Mononuclear cell (primary cell): ENCODE measurements around the gene ABCD3. TPM values are rescaled to one million over a fixed set of nuclear protein-coding genes. Genes with fewer than 3 reads are reported as not detected.

ENCODE experiments used
- H3K27me3 ChIP-seq: 2 replicates; pipeline ENCODE4 v1.6.0; 2011; ENCODE audit warnings: low read length, control low read depth; ENCODE audit not compliant: insufficient read depth
- H3K4me1 ChIP-seq: 2 replicates; pipeline ENCODE4 v1.5.1; 2011; ENCODE audit warnings: mild to moderate bottlenecking, low read length, control low read depth; ENCODE audit not compliant: insufficient read depth
- H3K4me3 ChIP-seq: 2 replicates; pipeline ENCODE4 v1.5.1; 2011; ENCODE audit warnings: mild to moderate bottlenecking, low read length, moderate library complexity
- H3K9me3 ChIP-seq: 2 replicates; pipeline ENCODE4 v1.5.1; 2011; ENCODE audit warnings: low read depth, mild to moderate bottlenecking, control low read depth, low read length
- total RNA-seq: library from RNA; depleted of rRNA; stranded (reverse); fragments of >200 nt; gene quantifications from one replicate; pipeline ENCODE4 v1.2.3, GENCODE V29; 2012

Gene ABCD3
- total RNA-seq, 1 donor, result 10.6 TPM

GRCh38 chr1:94538243-94538827 lies 120.1 kb downstream of the ABCD3 start:
- H3K27me3 ChIP-seq, result peaks cover 20% of the 10 kb centered on the region
- no peaks in the 10 kb centered on the region for H3K9me3 ChIP-seq
- no peak overlapping the region for H3K4me3 ChIP-seq
- peaks cover 24% of the 10 kb centered on the region for H3K4me1 ChIP-seq

GRCh38 chr1:94539496-94539895 lies 121.3 kb downstream of the ABCD3 start:
- Histone ChIP-seq H3K4me1 (peaks cover 24% of the 10 kb centered on the region), H3K4me3 (no peak overlapping the region), H3K9me3 (no peaks in the 10 kb centered on the region), H3K27me3 (peaks cover 24% of the 10 kb centered on the region)

GRCh38 chr1:94540440-94541245 lies 122.5 kb downstream of the ABCD3 start:
- Histone ChIP-seq H3K27me3 (peaks cover 24% of the 10 kb centered on the region), H3K9me3 (no peaks in the 10 kb centered on the region), H3K4me3 (peak overlapping the region; percentile 40), H3K4me1 (peaks cover 24% of the 10 kb centered on the region)

- peaks cover 24% of the 10 kb centered on the region for H3K27me3 ChIP-seq
- peak within 1 kb of the TSS; percentile 40 for H3K4me3 ChIP-seq
- H3K9me3 ChIP-seq, result no peaks in the 10 kb centered on the region
- H3K4me1 ChIP-seq, result peaks cover 24% of the 10 kb centered on the region
Observed at GRCh38 chr1:94541246-94542087, 123.3 kb downstream of the ABCD3 start, which contains the start of gene F3. F3 (minus strand) TSS chr1:94541759; CDS start chr1:94541636, 123 bp downstream.

GRCh38 chr1:94542088-94542870 lies 124.1 kb downstream of the ABCD3 start:
- Histone ChIP-seq H3K27me3 (peaks cover 24% of the 10 kb centered on the region), H3K4me3 (peak overlapping the region; percentile 34), H3K4me1 (peaks cover 24% of the 10 kb centered on the region), H3K9me3 (no peaks in the 10 kb centered on the region)

- no peak overlapping the region for H3K4me3 ChIP-seq
Observed at GRCh38 chr1:94543001-94543400, 124.8 kb downstream of the ABCD3 start.

GRCh38 chr1:94543893-94544635 lies 125.9 kb downstream of the ABCD3 start:
- H3K27me3 ChIP-seq, result peaks cover 23% of the 10 kb centered on the region
- H3K9me3 ChIP-seq, result no peaks in the 10 kb centered on the region
- H3K4me1 ChIP-seq, result peaks cover 24% of the 10 kb centered on the region
- H3K4me3 ChIP-seq, result no peak overlapping the region

More at GRCh38 chr1:94543001-94543400, 124.8 kb downstream of the ABCD3 start:
- no peaks in the 10 kb centered on the region for H3K9me3 ChIP-seq
- peaks cover 24% of the 10 kb centered on the region for H3K27me3 ChIP-seq
- H3K4me1 ChIP-seq, result peaks cover 24% of the 10 kb centered on the region

- Histone ChIP-seq H3K4me3 (no peak overlapping the region), H3K9me3 (no peaks in the 10 kb centered on the region), H3K27me3 (peaks cover 18% of the 10 kb centered on the region), H3K4me1 (peaks cover 24% of the 10 kb centered on the region)
Observed at GRCh38 chr1:94544706-94545490, 126.7 kb downstream of the ABCD3 start.

GRCh38 chr1:94549706-94550105 lies 131.5 kb downstream of the ABCD3 start:
- H3K9me3 ChIP-seq, result no peaks in the 10 kb centered on the region
- H3K4me3 ChIP-seq, result no peak overlapping the region
- H3K4me1 ChIP-seq, result no peaks in the 10 kb centered on the region

GRCh38 chr1:94550396-94550795 lies 132.2 kb downstream of the ABCD3 start:
- H3K9me3 ChIP-seq, result no peaks in the 10 kb centered on the region
- no peak overlapping the region for H3K4me3 ChIP-seq
- no peaks in the 10 kb centered on the region for H3K4me1 ChIP-seq
- no peaks in the 10 kb centered on the region for H3K27me3 ChIP-seq

More at GRCh38 chr1:94549706-94550105, 131.5 kb downstream of the ABCD3 start:
- H3K27me3 ChIP-seq, result no peaks in the 10 kb centered on the region

GRCh38 chr1:94550800-94551241 lies 132.6 kb downstream of the ABCD3 start:
- no peaks in the 10 kb centered on the region for H3K27me3 ChIP-seq
- H3K4me1 ChIP-seq, result no peaks in the 10 kb centered on the region
- H3K4me3 ChIP-seq, result no peak overlapping the region
- H3K9me3 ChIP-seq, result no peaks in the 10 kb centered on the region

GRCh38 chr1:94551449-94551848 lies 133.3 kb downstream of the ABCD3 start:
- Histone ChIP-seq H3K4me1 (no peaks in the 10 kb centered on the region), H3K27me3 (no peaks in the 10 kb centered on the region), H3K9me3 (no peaks in the 10 kb centered on the region), H3K4me3 (no peak overlapping the region)

- H3K4me1 ChIP-seq, result no peaks in the 10 kb centered on the region
- no peak overlapping the region for H3K4me3 ChIP-seq
- H3K9me3 ChIP-seq, result no peaks in the 10 kb centered on the region
- H3K27me3 ChIP-seq, result no peaks in the 10 kb centered on the region
Observed at GRCh38 chr1:94552071-94552586, 133.9 kb downstream of the ABCD3 start.
